Measurements from ENCODE around the gene PLEKHA7.
"Not testable (repeated sequence)": the region's sequence is repeated elsewhere in the genome, so short reads cannot be mapped to it uniquely, and the experiment has no call there.

The PLEKHA7 gene

GRCh38 chr11:16874275-16874975 lies 139.8 kb downstream of the PLEKHA7 start:
- DNase-seq, result no peak

- no peak for DNase-seq
These were observed 140.9 kb downstream of the PLEKHA7 start for GRCh38 chr11:16873289-16873688.

DNA sequence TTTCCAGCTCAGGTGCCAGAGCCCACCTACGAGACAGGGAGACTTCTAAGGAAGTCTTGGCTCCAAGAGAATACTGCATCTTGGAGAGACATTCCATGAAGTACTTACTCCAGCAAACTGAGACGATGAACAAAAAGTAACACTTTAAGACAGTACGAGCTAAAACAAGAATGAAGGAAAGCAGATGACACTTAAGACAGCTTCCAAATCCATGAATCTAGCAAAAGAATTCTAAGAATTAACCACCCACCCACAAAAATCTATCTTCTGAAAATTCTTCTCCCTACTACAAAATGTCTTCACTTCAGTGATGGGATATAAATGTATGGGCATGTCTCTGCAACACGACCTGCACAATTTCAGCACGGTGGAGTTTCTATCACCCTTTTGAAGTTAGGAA lies 142.8 kb downstream of the PLEKHA7 start:
- DNase-seq, result no peak

DNA sequence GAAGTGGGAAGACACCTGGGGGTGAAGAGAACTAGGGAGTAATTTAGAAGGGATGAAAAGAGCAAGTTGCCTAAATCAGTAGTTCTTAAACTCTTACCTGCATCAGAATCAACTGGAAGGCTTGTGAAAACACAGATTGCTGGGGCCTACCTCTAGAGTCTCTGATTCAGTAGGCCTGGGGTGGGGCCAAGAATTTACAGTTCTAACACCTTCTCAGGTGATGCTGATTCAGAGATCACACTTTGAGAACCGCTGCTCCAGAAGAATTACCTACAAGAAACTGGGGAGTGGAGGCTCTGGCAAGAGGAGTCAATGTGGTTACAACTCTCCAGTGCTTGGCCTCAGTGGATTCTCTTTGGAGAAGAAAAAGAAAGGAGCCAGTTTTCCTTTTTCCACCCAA lies 147.1 kb downstream of the PLEKHA7 start:
- no peak for DNase-seq

- DNase-seq, result not testable (repeated sequence)
These were observed 149.8 kb downstream of the PLEKHA7 start for GRCh38 chr11:16864428-16864827.

DNA sequence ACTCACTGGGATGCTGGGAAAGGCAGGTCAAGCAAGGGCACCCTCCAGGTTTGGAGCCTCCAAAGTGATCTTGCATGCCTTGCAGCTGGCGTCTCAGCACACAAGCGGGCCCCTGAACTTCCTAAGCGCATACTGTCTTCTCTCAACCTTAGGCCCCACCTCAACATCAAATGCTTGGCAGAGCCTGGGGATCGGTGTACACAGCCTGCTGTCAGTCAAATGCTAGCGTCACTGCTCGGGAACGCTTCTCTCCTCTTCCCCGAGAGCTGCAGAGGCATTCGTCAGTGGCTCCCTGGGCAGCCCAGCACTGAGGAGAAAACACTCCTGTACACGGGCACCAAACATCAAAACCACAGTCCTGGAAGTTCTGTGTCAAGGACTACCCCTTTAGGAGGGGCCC lies 150.8 kb downstream of the PLEKHA7 start:
- no peak for DNase-seq

DNA sequence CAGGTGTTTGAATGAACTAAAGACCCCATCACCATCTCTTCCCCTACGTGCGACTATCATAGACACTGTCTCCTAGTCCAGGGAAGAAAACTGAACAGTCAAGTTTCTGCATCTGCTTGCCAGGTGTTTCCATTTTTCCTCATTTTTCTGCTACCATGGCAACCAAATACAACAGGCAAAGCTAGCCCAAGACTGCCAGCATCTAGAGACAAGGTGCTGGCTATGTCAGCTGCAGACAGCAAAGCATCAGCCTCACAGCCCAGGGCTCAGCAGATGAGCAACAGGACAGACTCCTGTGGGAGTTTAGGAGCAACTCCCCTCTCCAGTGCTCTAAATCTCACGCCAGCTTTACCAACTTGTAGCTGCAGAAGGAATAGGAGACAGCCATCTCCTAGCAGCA lies 151.5 kb downstream of the PLEKHA7 start:
- DNase-seq, result no peak

DNA sequence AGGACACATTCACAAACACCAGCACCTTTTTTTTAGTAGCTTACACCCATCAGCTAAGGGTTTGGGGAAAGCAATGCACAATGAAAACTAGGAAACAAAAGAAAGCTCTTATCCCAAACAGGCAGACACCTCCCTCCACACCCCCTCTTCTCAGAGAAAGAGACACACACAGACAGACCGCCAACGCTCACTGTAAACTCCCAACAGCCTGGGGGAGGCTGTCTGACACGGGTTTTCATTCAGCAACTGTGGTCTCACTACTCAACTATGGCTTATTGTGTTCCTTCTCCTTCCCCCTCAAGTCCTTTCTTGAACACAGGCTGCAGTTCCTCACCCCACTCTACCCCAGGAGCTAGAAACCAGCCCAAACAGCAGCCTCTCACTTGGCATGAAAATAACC lies 152.4 kb downstream of the PLEKHA7 start:
- DNase-seq, result no peak

DNA sequence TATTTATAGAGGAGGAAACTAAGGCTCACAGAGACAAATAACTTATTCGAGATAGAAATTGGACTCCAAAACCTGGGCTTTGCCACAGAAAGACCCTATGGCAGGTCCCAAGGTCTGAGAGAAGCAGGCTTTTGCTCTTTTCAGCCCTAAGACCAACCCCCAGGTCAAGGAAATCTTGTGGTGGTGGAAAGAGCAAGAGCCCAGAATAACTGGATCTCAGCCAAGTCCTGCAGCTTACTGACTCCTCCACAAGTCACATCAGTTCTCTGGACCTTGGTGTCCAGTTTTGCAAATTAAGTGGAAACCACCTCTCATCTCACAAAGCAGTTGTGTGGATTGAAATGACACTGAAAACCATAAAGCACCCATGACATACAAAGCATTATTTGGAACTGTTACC lies 153.6 kb downstream of the PLEKHA7 start:
- no peak for DNase-seq

DNA sequence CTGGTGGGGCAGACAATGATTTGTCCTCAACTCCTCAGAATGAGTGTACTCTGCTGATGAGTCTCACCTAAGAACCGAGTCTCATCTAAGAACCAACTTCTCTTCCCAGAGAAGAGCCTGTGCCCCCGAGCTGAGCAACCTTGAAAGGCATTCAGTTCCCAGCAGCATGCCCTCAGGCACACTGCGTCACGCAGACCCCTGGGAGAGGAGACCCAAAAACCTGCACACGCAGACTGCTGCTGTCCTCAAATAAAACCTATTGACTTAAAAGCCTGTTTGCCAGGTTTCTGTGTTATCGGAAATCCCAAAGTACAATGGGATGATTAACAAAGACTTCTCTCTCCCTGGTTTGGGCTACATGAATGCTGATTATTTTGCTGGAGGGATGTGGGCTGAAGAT lies 154.6 kb downstream of the PLEKHA7 start:
- no peak for DNase-seq

DNA sequence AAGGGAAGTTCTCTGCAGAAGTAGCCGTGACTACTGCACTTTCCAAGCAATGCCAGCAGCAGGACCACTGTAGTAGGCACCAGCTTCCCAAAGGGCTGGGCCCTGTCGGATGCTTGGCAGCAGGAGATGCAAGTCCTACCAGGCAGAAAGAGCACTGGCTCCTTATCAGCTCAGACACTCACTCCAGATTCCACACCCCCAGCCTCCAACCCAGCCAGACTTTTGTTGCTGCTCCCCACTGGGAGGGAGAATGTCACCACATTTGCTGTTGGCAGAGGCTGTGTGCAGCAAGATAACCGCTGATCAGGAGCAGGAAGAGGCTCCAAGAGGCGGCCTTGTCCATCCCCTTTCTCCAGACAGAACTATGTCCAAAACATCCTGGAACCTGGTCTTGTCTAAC lies 157.0 kb downstream of the PLEKHA7 start:
- DNase-seq, result no peak

DNA sequence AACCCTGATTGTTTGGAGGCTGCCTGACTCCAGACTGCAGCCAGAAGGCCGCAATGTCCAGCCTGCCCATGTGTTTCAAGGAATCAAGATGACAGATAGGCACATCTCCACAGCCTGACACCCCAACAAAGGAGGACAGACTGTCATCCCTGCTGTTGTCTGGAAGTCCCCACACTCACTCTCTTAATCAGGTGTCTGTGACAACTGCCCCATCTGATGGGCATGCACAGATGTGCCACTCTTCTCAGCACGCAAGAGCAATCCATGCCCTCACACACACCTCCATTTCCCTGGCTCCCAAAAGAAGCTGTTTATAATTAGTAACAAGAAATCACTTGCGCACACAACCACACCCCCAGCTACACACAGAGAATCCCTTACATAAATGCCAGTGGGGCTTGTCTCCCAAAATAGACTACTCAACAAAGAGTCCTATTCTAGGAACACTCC lies 158.2 kb downstream of the PLEKHA7 start:
- DNase-seq, result no peak

GRCh38 chr11:16854979-16855378 lies 159.2 kb downstream of the PLEKHA7 start:
- DNase-seq, result no peak

DNA sequence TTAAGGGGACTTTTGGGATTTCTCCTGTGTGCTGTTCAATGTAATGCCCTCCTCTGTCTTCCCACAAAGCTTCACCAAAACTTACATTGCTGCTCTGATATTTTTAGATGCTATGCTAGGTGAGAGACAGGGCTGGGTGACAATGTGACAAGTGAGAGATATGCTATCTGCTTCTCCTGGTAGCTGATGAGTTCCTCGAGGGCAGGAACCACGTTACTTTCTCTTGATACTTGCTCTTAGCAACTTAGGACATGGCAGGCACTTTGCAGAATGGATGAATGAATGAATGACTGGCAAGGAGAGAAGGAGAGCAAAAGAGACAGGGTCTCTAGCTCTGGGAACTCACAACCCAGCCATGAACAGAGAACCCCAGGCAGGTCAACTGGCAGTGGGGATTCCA lies 160.4 kb downstream of the PLEKHA7 start:
- DNase-seq, result no peak

- DNase-seq, result no peak
These were observed 160.9 kb downstream of the PLEKHA7 start for GRCh38 chr11:16853266-16853665.

DNA sequence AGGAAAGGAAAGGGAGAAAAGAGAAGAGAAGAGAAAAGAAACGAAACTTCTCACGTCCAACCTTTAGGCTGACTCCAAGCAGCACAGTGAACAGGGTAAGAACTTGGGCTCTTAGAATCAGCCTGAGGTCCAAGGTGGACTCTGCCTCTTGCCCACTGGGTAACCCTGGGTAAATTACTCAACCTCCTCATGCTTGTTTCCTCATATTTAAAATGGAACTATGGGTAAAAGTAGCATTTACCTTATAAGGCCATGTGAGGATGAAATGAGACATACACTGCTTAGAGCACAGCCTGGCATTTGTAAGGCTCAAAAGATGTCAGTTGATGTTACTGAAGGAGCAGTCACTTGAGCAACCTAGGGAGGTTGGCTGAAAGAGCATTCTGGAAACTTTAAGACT lies 167.9 kb downstream of the PLEKHA7 start:
- DNase-seq, result no peak

DNA sequence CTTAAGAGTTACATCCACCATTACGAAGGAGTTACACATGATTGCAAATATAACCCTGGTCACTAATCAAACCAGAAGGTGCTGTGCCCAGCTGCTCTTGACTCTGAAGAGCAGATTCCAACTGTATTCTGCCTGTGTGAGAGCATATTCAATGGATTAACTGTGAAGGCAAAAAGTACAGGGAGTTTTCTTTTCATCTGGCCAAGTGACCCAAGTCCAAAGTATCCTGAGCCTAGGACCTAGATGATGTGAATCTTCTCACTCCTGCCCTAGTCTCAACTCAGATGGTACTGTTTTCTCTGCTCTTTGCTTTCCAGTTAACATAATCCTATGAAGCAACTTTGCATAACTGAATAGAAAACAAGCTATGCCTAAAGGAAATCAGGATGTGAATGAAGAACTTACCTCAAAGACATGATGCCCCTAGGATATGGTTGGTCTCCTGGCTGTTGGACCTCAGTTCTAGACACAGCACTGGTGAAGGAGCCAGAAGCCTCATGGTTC lies 169.9 kb downstream of the PLEKHA7 start:
- DNase-seq, result no peak

- DNase-seq, result no peak
These were observed 170.9 kb downstream of the PLEKHA7 start for GRCh38 chr11:16843294-16843693.

- DNase-seq, result no peak
These were observed 172.2 kb downstream of the PLEKHA7 start for GRCh38 chr11:16841984-16842383.

DNA sequence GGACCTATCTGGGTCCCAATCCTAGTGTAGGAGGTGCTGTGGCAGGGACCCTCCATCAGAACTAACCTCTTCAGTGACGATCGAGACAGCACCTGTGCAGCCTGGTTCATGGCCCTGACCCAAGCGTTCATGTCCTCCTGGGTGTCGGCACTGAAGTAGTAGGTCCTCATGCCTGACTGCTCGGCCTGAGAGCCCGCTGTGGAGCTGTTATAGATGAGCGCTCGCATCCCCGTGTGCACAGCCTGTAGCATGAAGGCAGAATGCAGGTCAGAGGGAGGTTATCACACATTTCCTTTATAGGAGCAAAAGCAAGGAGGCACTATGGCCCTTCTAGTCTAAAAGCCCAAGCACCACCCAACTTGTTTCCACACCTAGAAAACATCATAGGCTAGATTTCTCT lies 172.7 kb downstream of the PLEKHA7 start:
- DNase-seq, result no peak

DNA sequence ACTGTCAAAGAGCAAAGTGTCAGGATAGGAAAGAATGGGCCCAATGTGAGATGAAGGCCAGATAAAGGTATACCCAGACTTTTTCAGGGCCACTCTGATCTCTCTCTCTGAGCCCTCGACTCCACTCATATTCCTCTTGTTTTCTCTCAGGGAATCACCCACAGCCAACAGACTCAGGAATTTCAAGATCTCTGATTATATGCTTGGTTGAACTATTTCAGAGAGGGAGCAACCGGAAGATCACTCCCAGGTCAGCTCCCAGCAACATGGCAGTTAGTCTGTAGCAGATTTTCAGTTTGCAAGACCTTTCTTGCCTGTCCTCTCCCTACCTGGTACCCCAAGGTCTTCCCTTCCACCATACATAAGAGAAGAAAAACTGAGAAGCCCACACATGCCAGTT lies 173.3 kb downstream of the PLEKHA7 start:
- no peak for DNase-seq

- no peak for DNase-seq
These were observed 174.4 kb downstream of the PLEKHA7 start for GRCh38 chr11:16839821-16840220.

- DNase-seq, result no peak
These were observed 179.8 kb downstream of the PLEKHA7 start for GRCh38 chr11:16834384-16834783.

- DNase-seq, result no peak
These were observed 181.2 kb downstream of the PLEKHA7 start for GRCh38 chr11:16833026-16833425.

GRCh38 chr11:16832193-16832539 lies 182.0 kb downstream of the PLEKHA7 start:
- no peak for DNase-seq

Data from cortex of kidney (tissue), 1 donor.